Psoas muscle (tissue), 8 donors: ENCODE data around the gene ADAD2. TPM values are rescaled to one million over a fixed set of nuclear protein-coding genes. Genes with fewer than 3 reads are reported as not detected.

Experiments used
- ATAC-seq, 4 donors: fragments of 200-7000 bp; cut with Tn5 transposase; one replicate each; pipeline ENCODE4 v1.9.1; 2020; ENCODE audit warnings: moderate library complexity in 3 of 4, mild to moderate bottlenecking in 2 of 4
- DNase-seq, 2 donors: peaks; one replicate each; pipeline ENCODE4 v3.0.0-alpha.2; 2020
- H3K27ac ChIP-seq: fragments of 200-600 bp; one replicate; pipeline ENCODE4 v1.8.0; 2022
- H3K27me3 ChIP-seq, 3 donors: fragments of 200-600 bp in 1 of 3; one replicate each; pipeline versions ENCODE4 v1.6.1 to v1.8.0; 2013 to 2022; ENCODE audit warnings: low read length in 2 of 3, mild to moderate bottlenecking in 2 of 3, moderate library complexity in 1 of 3; ENCODE audit not compliant: insufficient read depth in 3 of 3
- H3K36me3 ChIP-seq, 2 donors: fragments of 200-600 bp in 1 of 2; one replicate each; pipeline versions ENCODE4 v1.6.1 to v1.8.0; 2013 to 2022; ENCODE audit warnings: low read depth in 1 of 2, mild to moderate bottlenecking in 1 of 2, moderate library complexity in 1 of 2; ENCODE audit not compliant: insufficient read depth in 1 of 2
- H3K4me1 ChIP-seq: fragments of 200-600 bp; one replicate; pipeline ENCODE4 v1.8.0; 2022
- H3K4me3 ChIP-seq: fragments of 200-600 bp; one replicate; pipeline ENCODE4 v1.8.0; 2022; ENCODE audit warnings: mild to moderate bottlenecking
- H3K9me3 ChIP-seq: fragments of 200-600 bp; one replicate; pipeline ENCODE4 v1.8.0; 2022
- CTCF ChIP-seq: fragments of 200-600 bp; IDR thresholded peaks from one replicate; pipeline ENCODE4 v1.8.0; 2022; ENCODE audit warnings: antibody characterized with exemption
- WGBS, 3 donors: extraction: QIAGEN DNeasy Blood & Tissue Kit; methylation state at CpG; one replicate each; pipeline versions ENCODE4 v1.1.6 to v1.1.7; 2013; 5-methylcytosine and 5-hydroxymethylcytosine counted together
- intact Hi-C, 2 donors: fragments of 100-400 bp; cut with DNase I; formaldehyde crosslinking; loops; one replicate each; pipeline versions ENCODE4 v1.11.0 to v1.14.2; 2022
- polyA plus RNA-seq, 3 donors: library from polyadenylated mRNA; stranded (reverse); fragments of 200-250 nt; gene quantifications; one replicate each; pipeline ENCODE4 v1.2.3, GENCODE V29; 2013
- total RNA-seq, 4 donors: library from RNA; stranded (reverse); fragmentation: NEBNext Ultra II Directional in 2 of 4; extraction: Animal tissue kit (Norgen Biotek cat#: 25700) in 2 of 4; gene quantifications; one replicate each; pipeline versions ENCODE4 v1.2.1 to v1.2.4, GENCODE V29; 2021 to 2023
- donor health status: healthy with polysubstance abuse.
- donor health status: DM: no; HTN: no; CAD: no; lungs with moderate emphysema.
- donor health status: Bipolar disorder and iron deficiency.
- donor health status: healthy.
- donor health status: DM: yes; HTN: yes; CAD: no.
- donor health status: DM: no; HTN: no; CAD: no.
- donor health status: DM: no; HTN: no; CAD: no.
- donor health status: DM: yes; HTN: yes; CAD: no.

Gene ADAD2
- total and polyA plus RNA-seq, 7 donors, result 0.17 to 0.69 (median 0.18) TPM; not detected in 4

GRCh38 chr16:84144859-84145639 lies 45.9 kb upstream of the ADAD2 start, which contains the start of the genes DNAAF1 and HSDL1:
DNAAF1 (plus strand) TSS chr16:84145308; CDS start chr16:84145441, 133 bp downstream.
HSDL1 (minus strand) TSS chr16:84145177; CDS start chr16:84131321, 13,856 bp downstream.
- peak within 1 kb of the TSS; percentile 95 for H3K4me3 ChIP-seq
- no peak for TF ChIP-seq CTCF
- H3K27me3 ChIP-seq, result no peaks in the 10 kb centered on the region
- H3K27ac ChIP-seq, result peak within 1 kb of the TSS; percentile 81
- peak; percentile 92 to 95 for DNase-seq
- intact Hi-C loops, result loop anchor here (2.0 to 5.0 kb wide), 3 partner anchors 30 to 43 kb away; no protein-coding TSS in a partner anchor
- ATAC-seq, result peak; percentile 94 to 98 (median 97)
- WGBS, 3 donors, result 0% methylated on average over 45 to 89 of the region's 89 CpGs
- peaks cover 20% of the 10 kb centered on the region for H3K4me1 ChIP-seq
- H3K36me3 ChIP-seq, result no peaks in the 10 kb centered on the region
- no peaks in the 10 kb centered on the region for H3K9me3 ChIP-seq

GRCh38 chr16:84150926-84151325 lies 40.0 kb upstream of the ADAD2 start:
- intact Hi-C loops, result no loop called here
- no peak for TF ChIP-seq CTCF
- ATAC-seq (no peak), DNase-seq (no peak)
- H3K27me3 ChIP-seq, result no peaks in the 10 kb centered on the region
- no peak overlapping the region for H3K4me3 ChIP-seq
- no peaks in the 10 kb centered on the region for H3K36me3 ChIP-seq
- H3K9me3 ChIP-seq, result peaks cover under 1% of the 10 kb centered on the region
- WGBS, 3 donors, result 67 to 77% (median 74%) methylated on average over 3 of the region's 3 CpGs
- no peaks in the 10 kb centered on the region for H3K4me1 ChIP-seq
- no peak overlapping the region for H3K27ac ChIP-seq

GRCh38 chr16:84153660-84154214 lies 37.2 kb upstream of the ADAD2 start:
- peaks cover 0 to 10% (median 3%) of the 10 kb centered on the region in 3 donors for H3K27me3 ChIP-seq
- no peak overlapping the region for H3K27ac ChIP-seq
- WGBS, 3 donors, result 46 to 63% (median 50%) methylated on average over 8 of the region's 8 CpGs
- H3K4me3 ChIP-seq, result no peak overlapping the region
- H3K4me1 ChIP-seq, result no peaks in the 10 kb centered on the region
- DNase-seq (no peak), ATAC-seq (no peak)
- intact Hi-C loops, result no loop called here
- TF ChIP-seq CTCF, result no peak
- no peaks in the 10 kb centered on the region for H3K36me3 ChIP-seq
- H3K9me3 ChIP-seq, result peaks cover 4% of the 10 kb centered on the region

GRCh38 chr16:84155226-84155625 lies 35.7 kb upstream of the ADAD2 start:
- H3K27ac ChIP-seq, result no peak overlapping the region
- H3K4me1 ChIP-seq, result no peaks in the 10 kb centered on the region
- no peaks in the 10 kb centered on the region for H3K36me3 ChIP-seq
- H3K9me3 ChIP-seq, result peaks cover 4% of the 10 kb centered on the region
- 93 to 95% (median 93%) methylated on average over 4 of the region's 4 CpGs for WGBS, 3 donors
- DNase-seq (no peak), ATAC-seq (no peak)
- TF ChIP-seq CTCF, result no peak
- no peak overlapping the region for H3K4me3 ChIP-seq
- peaks cover 0 to 23% (median 3%) of the 10 kb centered on the region in 3 donors for H3K27me3 ChIP-seq
- intact Hi-C loops, result no loop called here
